Endodermal cell (in vitro differentiated cells): Measurements from ENCODE around the gene DTNBP1. TPM values are rescaled to one million over a fixed set of nuclear protein-coding genes. Genes with fewer than 3 reads are reported as not detected.

ENCODE experiments used
- DNase-seq: peaks from one replicate; pipeline ENCODE4 v3.0.0-alpha.2; 2017
- H3K27ac ChIP-seq: 2 replicates; pipeline ENCODE4 v1.5.1; 2013; ENCODE audit warnings: mild to moderate bottlenecking, low read depth, low read length, moderate library complexity
- H3K27me3 ChIP-seq: 2 replicates; pipeline ENCODE4 v1.6.1; 2013; ENCODE audit warnings: mild to moderate bottlenecking, low read length, moderate library complexity; ENCODE audit not compliant: insufficient read depth, control insufficient read depth, poor library complexity, severe bottlenecking
- H3K36me3 ChIP-seq: 2 replicates; pipeline ENCODE4 v1.7.0; 2013; ENCODE audit warnings: mild to moderate bottlenecking, low read length, moderate library complexity; ENCODE audit not compliant: control insufficient read depth, insufficient read depth
- H3K4me1 ChIP-seq: one replicate; pipeline ENCODE4 v1.7.0; 2013; ENCODE audit warnings: low read length; ENCODE audit not compliant: control insufficient read depth, insufficient read depth
- H3K4me3 ChIP-seq: 2 replicates; pipeline ENCODE4 v1.5.1; 2013; ENCODE audit warnings: mild to moderate bottlenecking, low read length, moderate library complexity
- H3K9ac ChIP-seq: 2 replicates; pipeline ENCODE4 v1.6.1; 2013; ENCODE audit warnings: mild to moderate bottlenecking, low read length, moderate library complexity; ENCODE audit not compliant: poor library complexity, severe bottlenecking; ENCODE audit errors: extremely low read depth
- H3K9me3 ChIP-seq: 2 replicates; pipeline ENCODE4 v1.6.1; 2013; ENCODE audit warnings: mild to moderate bottlenecking, low read length, moderate library complexity; ENCODE audit not compliant: control insufficient read depth
- H3K27ac Mint-ChIP-seq: 2 replicates; pipeline ENCODE4 v1.8.0; 2020; ENCODE audit warnings: mixed read lengths
- H3K27me3 Mint-ChIP-seq: 2 replicates; pipeline ENCODE4 v1.8.0; 2021; ENCODE audit warnings: mild to moderate bottlenecking, mixed read lengths; ENCODE audit not compliant: insufficient read depth
- H3K36me3 Mint-ChIP-seq: 2 replicates; pipeline ENCODE4 v1.8.0; 2020; ENCODE audit warnings: low read depth, mixed read lengths
- H3K4me1 Mint-ChIP-seq: 2 replicates; pipeline ENCODE4 v1.8.0; 2020; ENCODE audit warnings: mixed read lengths
- H3K4me3 Mint-ChIP-seq: 2 replicates; pipeline ENCODE4 v1.8.0; 2020; ENCODE audit warnings: mild to moderate bottlenecking, moderate library complexity, mixed read lengths
- H3K9me3 Mint-ChIP-seq: 2 replicates; pipeline ENCODE4 v1.8.0; 2020; ENCODE audit warnings: mild to moderate bottlenecking, mixed read lengths
- CTCF ChIP-seq: fragments of 200-600 bp; sonication (generic); conservative IDR thresholded peaks from 2 replicates; pipeline ENCODE4 v1.5.0; 2021; ENCODE audit warnings: antibody characterized with exemption, mild to moderate bottlenecking
- WGBS, 2 experiments: methylation state at CpG; one replicate each; pipeline versions ENCODE4 v1.1.5 to v1.1.7; 2013; ENCODE audit warnings: missing lambda C conversion rate in 2 of 2, mixed read lengths in 1 of 2; ENCODE audit not compliant: insufficient coverage in 1 of 2, insufficient read length in 1 of 2; 5-methylcytosine and 5-hydroxymethylcytosine counted together
- total RNA-seq, 2 donors: library from RNA; stranded (reverse); fragmentation: NEBNext Ultra II Directional in 1 of 2; extraction: Animal tissue kit (Norgen Biotek cat#: 25700) in 1 of 2; gene quantifications; 2 replicates in 1 of 2; 3 replicates in 1 of 2; pipeline ENCODE4 v1.2.1, GENCODE V29; 2021

Gene DTNBP1
- total RNA-seq, 2 donors from 2014 or later: 14.1 to 31.4 TPM

- Mint-ChIP-seq H3K9me3 (no peaks in the 10 kb centered on the region), H3K27me3 (peaks cover 4% of the 10 kb centered on the region), H3K27ac (no peak overlapping the region), H3K36me3 (peaks cover 3% of the 10 kb centered on the region), H3K4me1 (peaks cover 9% of the 10 kb centered on the region), H3K4me3 (no peak overlapping the region)
- Histone ChIP-seq H3K27ac (no peak overlapping the region), H3K9me3 (no peaks in the 10 kb centered on the region), H3K27me3 (peaks cover 1% of the 10 kb centered on the region), H3K9ac (no peak overlapping the region), H3K4me3 (no peak overlapping the region), H3K36me3 (no peaks in the 10 kb centered on the region), H3K4me1 (no peaks in the 10 kb centered on the region)
- no peak for DNase-seq
- no peak for TF ChIP-seq CTCF
- WGBS, 2 experiments: 64 to 79% methylated on average over 3 to 6 of the region's 6 CpGs
Observed at GRCh38 chr6:15658181-15658744, 4.6 kb downstream of the DTNBP1 start.

- no peaks in the 10 kb centered on the region for H3K27me3 ChIP-seq
- no peaks in the 10 kb centered on the region for H3K27me3 Mint-ChIP-seq
- peaks cover 3% of the 10 kb centered on the region for H3K36me3 Mint-ChIP-seq
- no peaks in the 10 kb centered on the region for H3K9me3 ChIP-seq
- H3K4me1 Mint-ChIP-seq: peaks cover 9% of the 10 kb centered on the region
- no peaks in the 10 kb centered on the region for H3K4me1 ChIP-seq
- H3K36me3 ChIP-seq: no peaks in the 10 kb centered on the region
- no peak for DNase-seq
- H3K9ac ChIP-seq: no peak overlapping the region
- no peak overlapping the region for H3K4me3 ChIP-seq
- WGBS, 2 experiments: 93 to 100% methylated on average over 1 to 2 of the region's 2 CpGs
- no peaks in the 10 kb centered on the region for H3K9me3 Mint-ChIP-seq
- TF ChIP-seq CTCF: no peak
- no peak overlapping the region for H3K27ac Mint-ChIP-seq
- no peak overlapping the region for H3K4me3 Mint-ChIP-seq
- H3K27ac ChIP-seq: no peak overlapping the region
Observed at GRCh38 chr6:15657290-15657689, 5.5 kb downstream of the DTNBP1 start.

- H3K9ac ChIP-seq: no peak overlapping the region
- H3K4me1 Mint-ChIP-seq: peaks cover 6% of the 10 kb centered on the region
- H3K4me1 ChIP-seq: no peaks in the 10 kb centered on the region
- no peak overlapping the region for H3K4me3 Mint-ChIP-seq
- H3K9me3 Mint-ChIP-seq: no peaks in the 10 kb centered on the region
- H3K9me3 ChIP-seq: no peaks in the 10 kb centered on the region
- no peak overlapping the region for H3K4me3 ChIP-seq
- H3K27ac Mint-ChIP-seq: no peak overlapping the region
- no peak for TF ChIP-seq CTCF
- WGBS, 2 experiments: 98 to 100% methylated on average over 1 to 3 of the region's 3 CpGs
- H3K27me3 Mint-ChIP-seq: no peaks in the 10 kb centered on the region
- H3K27ac ChIP-seq: no peak overlapping the region
- H3K27me3 ChIP-seq: no peaks in the 10 kb centered on the region
- no peak for DNase-seq
- no peaks in the 10 kb centered on the region for H3K36me3 ChIP-seq
- peaks cover 4% of the 10 kb centered on the region for H3K36me3 Mint-ChIP-seq
Observed at GRCh38 chr6:15656145-15656544, 6.7 kb downstream of the DTNBP1 start.
